WTC11 (cell line): ENCODE data around the gene FAM193A. TPM values are rescaled to one million over a fixed set of nuclear protein-coding genes. Genes with fewer than 3 reads are reported as not detected.

ENCODE experiments used
- ATAC-seq: fragments of 200-7000 bp; cut with Tn5 transposase; 2 replicates; pipeline ENCODE4 v1.10.0; 2021; ENCODE audit warnings: mild to moderate bottlenecking, moderate library complexity
- CTCF ChIA-PET: fragments of 300-600 bp; sonication (Branson Sonifier 250); formaldehyde crosslinking; loops from one replicate; lab custom pipeline; 2021; ENCODE audit warnings: antibody characterized with exemption; lab: Charles Lee
- POLR2A ChIA-PET: fragments of 350-600 bp; sonication (Branson Sonifier 250); formaldehyde crosslinking; loops from one replicate; lab custom pipeline; 2021; ENCODE audit warnings: antibody characterized with exemption; lab: Charles Lee
- DNase-seq: peaks from one replicate; pipeline ENCODE4 v3.0.0; 2021; ENCODE audit warnings: low spot score
- H3K27ac Mint-ChIP-seq: 2 replicates; pipeline ENCODE4 v1.8.0; 2021; ENCODE audit warnings: mixed read lengths
- H3K27me3 Mint-ChIP-seq: 2 replicates; pipeline ENCODE4 v1.8.0; 2021; ENCODE audit warnings: low read depth, mild to moderate bottlenecking, moderate library complexity, mixed read lengths
- H3K36me3 Mint-ChIP-seq: 2 replicates; pipeline ENCODE4 v1.8.0; 2021; ENCODE audit warnings: mixed read lengths
- H3K4me1 Mint-ChIP-seq: 2 replicates; pipeline ENCODE4 v1.8.0; 2022; ENCODE audit warnings: mixed read lengths
- H3K4me3 Mint-ChIP-seq: 2 replicates; pipeline ENCODE4 v1.8.0; 2021; ENCODE audit warnings: mild to moderate bottlenecking, moderate library complexity, mixed read lengths
- H3K9me3 Mint-ChIP-seq: 2 replicates; pipeline ENCODE4 v1.8.0; 2021; ENCODE audit warnings: mixed read lengths
- AR ChIP-seq: fragments of 250-450 bp; sonication (Bioruptor Pico); IDR thresholded peaks from 2 replicates; pipeline ENCODE4 v1.9.0; 2021; ENCODE audit warnings: mild to moderate bottlenecking
- CREB1 ChIP-seq: sonication (generic); formaldehyde crosslinking; IDR thresholded peaks from 2 replicates; pipeline ENCODE4 v1.8.0; 2023; ENCODE audit warnings: mild to moderate bottlenecking, missing genetic modification reagents
- CREM ChIP-seq: sonication (generic); formaldehyde crosslinking; IDR thresholded peaks from 2 replicates; pipeline ENCODE4 v1.8.1; 2022; ENCODE audit warnings: mild to moderate bottlenecking, missing genetic modification reagents, moderate library complexity
- ERG ChIP-seq: fragments of 250-450 bp; sonication (Bioruptor Pico); IDR thresholded peaks from 2 replicates; pipeline ENCODE4 v1.8.0; 2021; ENCODE audit warnings: mild to moderate bottlenecking
- ESRRA ChIP-seq: sonication (generic); formaldehyde crosslinking; IDR thresholded peaks from 2 replicates; pipeline ENCODE4 v1.8.1; 2022; ENCODE audit warnings: mild to moderate bottlenecking, missing genetic modification reagents, borderline replicate concordance
- ETV6 ChIP-seq: sonication (generic); formaldehyde crosslinking; IDR thresholded peaks from 2 replicates; pipeline ENCODE4 v1.8.1; 2022; ENCODE audit warnings: mild to moderate bottlenecking, missing genetic modification reagents
- FOXP4 ChIP-seq: sonication (generic); formaldehyde crosslinking; IDR thresholded peaks from 2 replicates; pipeline ENCODE4 v1.8.0; 2022; ENCODE audit warnings: mild to moderate bottlenecking, missing genetic modification reagents
- JUN ChIP-seq: sonication (generic); formaldehyde crosslinking; IDR thresholded peaks from 2 replicates; pipeline ENCODE4 v1.8.0; 2023; ENCODE audit warnings: mild to moderate bottlenecking, missing genetic modification reagents
- MXD4 ChIP-seq: fragments of 250-450 bp; sonication (Bioruptor Pico); IDR thresholded peaks from 2 replicates; pipeline ENCODE4 v1.8.0; 2021; ENCODE audit warnings: mild to moderate bottlenecking, moderate library complexity, borderline replicate concordance
- NR3C1 ChIP-seq: sonication (generic); formaldehyde crosslinking; conservative IDR thresholded peaks from 2 replicates; pipeline ENCODE4 v1.8.1; 2023; ENCODE audit warnings: low read depth, mild to moderate bottlenecking, missing genetic modification reagents
- RORB ChIP-seq: fragments of 250-450 bp; sonication (Bioruptor Pico); IDR thresholded peaks from 2 replicates; pipeline ENCODE4 v1.9.0; 2021; ENCODE audit warnings: mild to moderate bottlenecking
- STAT6 ChIP-seq: sonication (generic); formaldehyde crosslinking; conservative IDR thresholded peaks from 2 replicates; pipeline ENCODE4 v1.8.1; 2023; ENCODE audit warnings: mild to moderate bottlenecking, low read depth, missing genetic modification reagents, moderate library complexity
- TP53 ChIP-seq: sonication (generic); formaldehyde crosslinking; IDR thresholded peaks from 2 replicates; pipeline ENCODE4 v1.8.1; 2023; ENCODE audit warnings: mild to moderate bottlenecking, missing genetic modification reagents
- USF1 ChIP-seq: sonication (generic); formaldehyde crosslinking; IDR thresholded peaks from 2 replicates; pipeline ENCODE4 v1.8.0; 2022; ENCODE audit warnings: mild to moderate bottlenecking, missing genetic modification reagents
- total RNA-seq: library from RNA; stranded (reverse); gene quantifications from 3 replicates; pipeline ENCODE4 v1.2.3, GENCODE V29; 2021
- TF ChIP-seq, protein P1 (sequence below): sonication (generic); formaldehyde crosslinking; IDR thresholded peaks from 2 replicates; pipeline ENCODE4 v1.8.1; 2023; ENCODE audit warnings: mild to moderate bottlenecking, moderate library complexity, missing genetic modification reagents
- TF ChIP-seq, protein P2 (sequence below): sonication (generic); formaldehyde crosslinking; IDR thresholded peaks from 2 replicates; pipeline ENCODE4 v1.8.1; 2023; ENCODE audit warnings: mild to moderate bottlenecking, missing genetic modification reagents

The FAM193A gene
- total RNA-seq, 1 experiment from 2014 or later, result 28.1 TPM

- ChIA-PET POLR2A (no interaction called here), CTCF (no interaction called here)
- TF ChIP-seq, protein P1, sequence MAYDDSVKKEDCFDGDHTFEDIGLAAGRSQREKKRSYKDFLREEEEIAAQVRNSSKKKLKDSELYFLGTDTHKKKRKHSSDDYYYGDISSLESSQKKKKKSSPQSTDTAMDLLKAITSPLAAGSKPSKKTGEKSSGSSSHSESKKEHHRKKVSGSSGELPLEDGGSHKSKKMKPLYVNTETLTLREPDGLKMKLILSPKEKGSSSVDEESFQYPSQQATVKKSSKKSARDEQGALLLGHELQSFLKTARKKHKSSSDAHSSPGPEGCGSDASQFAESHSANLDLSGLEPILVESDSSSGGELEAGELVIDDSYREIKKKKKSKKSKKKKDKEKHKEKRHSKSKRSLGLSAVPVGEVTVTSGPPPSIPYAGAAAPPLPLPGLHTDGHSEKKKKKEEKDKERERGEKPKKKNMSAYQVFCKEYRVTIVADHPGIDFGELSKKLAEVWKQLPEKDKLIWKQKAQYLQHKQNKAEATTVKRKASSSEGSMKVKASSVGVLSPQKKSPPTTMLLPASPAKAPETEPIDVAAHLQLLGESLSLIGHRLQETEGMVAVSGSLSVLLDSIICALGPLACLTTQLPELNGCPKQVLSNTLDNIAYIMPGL, result no peak
- TF ChIP-seq, protein P2, sequence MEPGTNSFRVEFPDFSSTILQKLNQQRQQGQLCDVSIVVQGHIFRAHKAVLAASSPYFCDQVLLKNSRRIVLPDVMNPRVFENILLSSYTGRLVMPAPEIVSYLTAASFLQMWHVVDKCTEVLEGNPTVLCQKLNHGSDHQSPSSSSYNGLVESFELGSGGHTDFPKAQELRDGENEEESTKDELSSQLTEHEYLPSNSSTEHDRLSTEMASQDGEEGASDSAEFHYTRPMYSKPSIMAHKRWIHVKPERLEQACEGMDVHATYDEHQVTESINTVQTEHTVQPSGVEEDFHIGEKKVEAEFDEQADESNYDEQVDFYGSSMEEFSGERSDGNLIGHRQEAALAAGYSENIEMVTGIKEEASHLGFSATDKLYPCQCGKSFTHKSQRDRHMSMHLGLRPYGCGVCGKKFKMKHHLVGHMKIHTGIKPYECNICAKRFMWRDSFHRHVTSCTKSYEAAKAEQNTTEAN, result no peak
- no peak for TF ChIP-seq USF1 (CRISPR knock-in tag)
- TF ChIP-seq ERG (CRISPR knock-in tag), result no peak
- TF ChIP-seq TP53, result no peak
- no peak for TF ChIP-seq STAT6 (CRISPR knock-in tag)
- TF ChIP-seq RORB (CRISPR knock-in tag), result no peak
- TF ChIP-seq AR (CRISPR knock-in tag), result no peak
- TF ChIP-seq NR3C1, result no peak
- no peak for TF ChIP-seq ETV6 (CRISPR knock-in tag)
- TF ChIP-seq CREM (CRISPR knock-in tag), result no peak
- TF ChIP-seq CREB1, result no peak
- TF ChIP-seq JUN (CRISPR knock-in tag), result no peak
- TF ChIP-seq MXD4 (CRISPR knock-in tag), result no peak
- TF ChIP-seq ESRRA (CRISPR knock-in tag), result no peak
- no peak for TF ChIP-seq FOXP4 (CRISPR knock-in tag)
- peaks cover 50% of the 10 kb centered on the region for H3K36me3 Mint-ChIP-seq
- no peak overlapping the region for H3K4me3 Mint-ChIP-seq
- H3K27me3 Mint-ChIP-seq, result no peaks in the 10 kb centered on the region
- H3K9me3 Mint-ChIP-seq, result no peaks in the 10 kb centered on the region
- H3K4me1 Mint-ChIP-seq, result no peaks in the 10 kb centered on the region
- DNase-seq (no peak), ATAC-seq (no peak)
- peak overlapping the region; percentile 39; the same call in 1 of the 2 replicates for H3K27ac Mint-ChIP-seq
These were observed 107.1 kb downstream of the FAM193A start for GRCh38 chr4:2643555-2643954.
